ENCODE results near the gene MITD1.

Gene MITD1

GRCh38 chr2:99156891-99157290 is 24.0 kb downstream of the MITD1 start:
- no peaks in the 10 kb centered on the region for H3K9me3 ChIP-seq (ENCODE audit: control insufficient read depth in 5 of 5, low read length in 5 of 5)
- H3K27me3 ChIP-seq (ENCODE audit: control insufficient read depth in 5 of 5, insufficient read depth in 4 of 5, low read length in 5 of 5): no peaks in the 10 kb centered on the region
- H3K4me3 ChIP-seq (ENCODE audit: low read depth in 1 of 5, low read length in 5 of 5): no peak overlapping the region
- H3K4me1 ChIP-seq (ENCODE audit: control insufficient read depth in 5 of 5, insufficient read depth in 5 of 5, low read length in 5 of 5): peaks cover 3 to 28% (median 17%) of the 10 kb centered on the region in 5 donors
- H3K36me3 ChIP-seq (ENCODE audit: control insufficient read depth in 5 of 5, insufficient read depth in 5 of 5, low read length in 5 of 5): peaks cover 7 to 32% (median 17%) of the 10 kb centered on the region in 5 donors
- H3K27ac ChIP-seq (ENCODE audit: low read depth, low read length): no peak overlapping the region
- peak overlapping the region in 1 of 5 donors; percentile 19 for H3K9ac ChIP-seq (ENCODE audit: low read length in 5 of 5)

GRCh38 chr2:99154643-99155536 is 26.0 kb downstream of the MITD1 start, which contains the start of the genes LIPT1 and TSGA10:
TSS of gene LIPT1 (plus strand) at chr2:99154967. CDS start at chr2:99161958, 6,991 bp downstream.
TSS of gene TSGA10 (minus strand) at chr2:99154942. CDS start at chr2:99109439, 45,503 bp downstream.
- peak within 1 kb of the TSS; percentile 84 to 96 (median 92) for H3K9ac ChIP-seq (ENCODE audit: low read length in 5 of 5)
- no peaks in the 10 kb centered on the region for H3K9me3 ChIP-seq (ENCODE audit: control insufficient read depth in 5 of 5, low read length in 5 of 5)
- H3K36me3 ChIP-seq (ENCODE audit: control insufficient read depth in 5 of 5, insufficient read depth in 5 of 5, low read length in 5 of 5): peaks cover 7 to 23% (median 15%) of the 10 kb centered on the region in 5 donors
- H3K4me3 ChIP-seq (ENCODE audit: low read depth in 1 of 5, low read length in 5 of 5): peak within 1 kb of the TSS; percentile 84 to 99 (median 97)
- H3K27ac ChIP-seq (ENCODE audit: low read depth, low read length): peak within 1 kb of the TSS; percentile 94
- H3K4me1 ChIP-seq (ENCODE audit: control insufficient read depth in 5 of 5, insufficient read depth in 5 of 5, low read length in 5 of 5): peaks cover 3 to 28% (median 20%) of the 10 kb centered on the region in 5 donors
- H3K27me3 ChIP-seq (ENCODE audit: control insufficient read depth in 5 of 5, insufficient read depth in 4 of 5, low read length in 5 of 5): no peaks in the 10 kb centered on the region

- H3K27me3 ChIP-seq (ENCODE audit: control insufficient read depth in 5 of 5, insufficient read depth in 4 of 5, low read length in 5 of 5): no peaks in the 10 kb centered on the region
- no peaks in the 10 kb centered on the region for H3K9me3 ChIP-seq (ENCODE audit: control insufficient read depth in 5 of 5, low read length in 5 of 5)
- H3K4me1 ChIP-seq (ENCODE audit: control insufficient read depth in 5 of 5, insufficient read depth in 5 of 5, low read length in 5 of 5): peaks cover 3 to 28% (median 20%) of the 10 kb centered on the region in 5 donors
- H3K9ac ChIP-seq (ENCODE audit: low read length in 5 of 5): peak overlapping the region; percentile 79 to 96 (median 90)
- peak overlapping the region; percentile 94 for H3K27ac ChIP-seq (ENCODE audit: low read depth, low read length)
- H3K4me3 ChIP-seq (ENCODE audit: low read depth in 1 of 5, low read length in 5 of 5): peak overlapping the region; percentile 84 to 97 (median 95)
- peaks cover 7 to 18% (median 9%) of the 10 kb centered on the region in 5 donors for H3K36me3 ChIP-seq (ENCODE audit: control insufficient read depth in 5 of 5, insufficient read depth in 5 of 5, low read length in 5 of 5)
These were observed 26.8 kb downstream of the MITD1 start for GRCh38 chr2:99153921-99154604.

DNA sequence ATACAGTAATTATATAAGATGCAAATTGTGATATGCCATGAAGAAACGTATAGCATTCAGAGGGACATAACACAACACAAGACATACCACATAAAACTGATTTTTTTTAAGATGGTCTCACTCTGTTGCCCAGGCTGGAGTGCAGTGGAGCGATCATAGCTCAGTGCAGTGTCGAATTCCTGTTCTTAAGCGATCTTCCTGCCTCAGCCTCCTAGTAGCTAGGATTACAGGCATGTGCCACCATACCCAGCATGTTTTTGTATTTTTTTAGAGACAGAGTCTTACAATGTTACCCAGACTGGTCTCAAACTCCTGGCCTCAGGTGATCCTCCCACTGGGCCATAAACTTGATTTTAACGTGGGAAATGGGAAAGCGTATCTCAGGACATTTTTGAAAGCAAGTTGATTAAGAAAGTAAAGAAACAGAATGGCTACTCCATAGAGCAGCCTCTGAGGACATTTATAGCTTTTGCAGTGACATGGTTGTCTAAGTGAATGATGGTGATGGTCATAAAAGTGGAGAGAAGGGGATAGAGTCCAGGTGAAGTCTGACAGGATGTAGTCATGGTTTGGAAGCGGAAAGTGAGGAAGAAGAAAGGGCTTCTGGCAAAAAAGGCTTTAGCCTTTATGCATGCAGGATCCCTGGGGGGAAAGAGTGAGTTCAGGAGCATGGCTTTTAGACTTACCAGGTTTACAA is 28.5 kb downstream of the MITD1 start:
- H3K4me3 ChIP-seq (ENCODE audit: low read depth in 1 of 5, low read length in 5 of 5): no peak overlapping the region
- H3K4me1 ChIP-seq (ENCODE audit: control insufficient read depth in 5 of 5, insufficient read depth in 5 of 5, low read length in 5 of 5): peaks cover 3 to 28% (median 20%) of the 10 kb centered on the region in 5 donors
- no peak overlapping the region for H3K9ac ChIP-seq (ENCODE audit: low read length in 5 of 5)
- H3K9me3 ChIP-seq (ENCODE audit: control insufficient read depth in 5 of 5, low read length in 5 of 5): no peaks in the 10 kb centered on the region
- H3K36me3 ChIP-seq (ENCODE audit: control insufficient read depth in 5 of 5, insufficient read depth in 5 of 5, low read length in 5 of 5): peaks cover 3 to 8% (median 6%) of the 10 kb centered on the region in 5 donors
- peak overlapping the region; percentile 94 for H3K27ac ChIP-seq (ENCODE audit: low read depth, low read length)
- H3K27me3 ChIP-seq (ENCODE audit: control insufficient read depth in 5 of 5, insufficient read depth in 4 of 5, low read length in 5 of 5): no peaks in the 10 kb centered on the region

- H3K4me3 ChIP-seq (ENCODE audit: low read depth in 1 of 5, low read length in 5 of 5): no peak overlapping the region
- H3K36me3 ChIP-seq (ENCODE audit: control insufficient read depth in 5 of 5, insufficient read depth in 5 of 5, low read length in 5 of 5): no peaks in the 10 kb centered on the region
- peaks cover 3 to 25% (median 17%) of the 10 kb centered on the region in 5 donors for H3K4me1 ChIP-seq (ENCODE audit: control insufficient read depth in 5 of 5, insufficient read depth in 5 of 5, low read length in 5 of 5)
- H3K9me3 ChIP-seq (ENCODE audit: control insufficient read depth in 5 of 5, low read length in 5 of 5): no peaks in the 10 kb centered on the region
- H3K27me3 ChIP-seq (ENCODE audit: control insufficient read depth in 5 of 5, insufficient read depth in 4 of 5, low read length in 5 of 5): no peaks in the 10 kb centered on the region
- peak overlapping the region; percentile 67 for H3K27ac ChIP-seq (ENCODE audit: low read depth, low read length)
- no peak overlapping the region for H3K9ac ChIP-seq (ENCODE audit: low read length in 5 of 5)
These were observed 30.2 kb downstream of the MITD1 start for GRCh38 chr2:99150706-99151105.

- Histone ChIP-seq H3K27ac (ENCODE audit: low read depth, low read length) (peak within 1 kb of the TSS; percentile 70), H3K36me3 (ENCODE audit: control insufficient read depth in 5 of 5, insufficient read depth in 5 of 5, low read length in 5 of 5) (no peaks in the 10 kb centered on the region), H3K4me1 (ENCODE audit: control insufficient read depth in 5 of 5, insufficient read depth in 5 of 5, low read length in 5 of 5) (peaks cover 3 to 21% (median 17%) of the 10 kb centered on the region in 5 donors), H3K9me3 (ENCODE audit: control insufficient read depth in 5 of 5, low read length in 5 of 5) (no peaks in the 10 kb centered on the region), H3K4me3 (ENCODE audit: low read depth in 1 of 5, low read length in 5 of 5) (peak within 1 kb of the TSS; percentile 77 to 99 (median 91)), H3K9ac (ENCODE audit: low read length in 5 of 5) (peak within 1 kb of the TSS; percentile 39 to 87 (median 79)), H3K27me3 (ENCODE audit: control insufficient read depth in 5 of 5, insufficient read depth in 4 of 5, low read length in 5 of 5) (no peaks in the 10 kb centered on the region)
These were observed 39.4 kb downstream of the MITD1 start, which contains the start of gene C2orf15 for GRCh38 chr2:99141110-99142108. TSS of gene C2orf15 (plus strand) at chr2:99141707. CDS start at chr2:99150559, 8,852 bp downstream.

DNA sequence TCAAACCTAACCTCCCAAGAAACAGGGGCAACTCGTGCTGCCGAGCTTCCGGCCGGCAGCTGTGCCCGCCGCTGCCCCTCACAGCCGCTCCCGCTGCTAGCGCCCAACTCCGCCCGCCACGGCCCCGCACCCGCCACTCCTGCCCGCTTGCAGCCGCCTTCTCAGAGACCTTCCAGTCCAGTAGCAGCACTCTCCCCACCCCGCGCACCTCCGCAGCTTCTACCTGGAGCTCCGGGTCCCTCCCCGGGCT is 40.1 kb downstream of the MITD1 start:
- Histone ChIP-seq H3K9me3 (ENCODE audit: control insufficient read depth in 5 of 5, low read length in 5 of 5) (no peaks in the 10 kb centered on the region), H3K4me1 (ENCODE audit: control insufficient read depth in 5 of 5, insufficient read depth in 5 of 5, low read length in 5 of 5) (peaks cover 3 to 21% (median 17%) of the 10 kb centered on the region in 5 donors), H3K27me3 (ENCODE audit: control insufficient read depth in 5 of 5, insufficient read depth in 4 of 5, low read length in 5 of 5) (no peaks in the 10 kb centered on the region), H3K4me3 (ENCODE audit: low read depth in 1 of 5, low read length in 5 of 5) (peak overlapping the region; percentile 77 to 99 (median 91)), H3K9ac (ENCODE audit: low read length in 5 of 5) (peak overlapping the region in 4 of 5 donors; percentile 75 to 87 (median 80)), H3K36me3 (ENCODE audit: control insufficient read depth in 5 of 5, insufficient read depth in 5 of 5, low read length in 5 of 5) (no peaks in the 10 kb centered on the region), H3K27ac (ENCODE audit: low read depth, low read length) (peak overlapping the region; percentile 70)

DNA sequence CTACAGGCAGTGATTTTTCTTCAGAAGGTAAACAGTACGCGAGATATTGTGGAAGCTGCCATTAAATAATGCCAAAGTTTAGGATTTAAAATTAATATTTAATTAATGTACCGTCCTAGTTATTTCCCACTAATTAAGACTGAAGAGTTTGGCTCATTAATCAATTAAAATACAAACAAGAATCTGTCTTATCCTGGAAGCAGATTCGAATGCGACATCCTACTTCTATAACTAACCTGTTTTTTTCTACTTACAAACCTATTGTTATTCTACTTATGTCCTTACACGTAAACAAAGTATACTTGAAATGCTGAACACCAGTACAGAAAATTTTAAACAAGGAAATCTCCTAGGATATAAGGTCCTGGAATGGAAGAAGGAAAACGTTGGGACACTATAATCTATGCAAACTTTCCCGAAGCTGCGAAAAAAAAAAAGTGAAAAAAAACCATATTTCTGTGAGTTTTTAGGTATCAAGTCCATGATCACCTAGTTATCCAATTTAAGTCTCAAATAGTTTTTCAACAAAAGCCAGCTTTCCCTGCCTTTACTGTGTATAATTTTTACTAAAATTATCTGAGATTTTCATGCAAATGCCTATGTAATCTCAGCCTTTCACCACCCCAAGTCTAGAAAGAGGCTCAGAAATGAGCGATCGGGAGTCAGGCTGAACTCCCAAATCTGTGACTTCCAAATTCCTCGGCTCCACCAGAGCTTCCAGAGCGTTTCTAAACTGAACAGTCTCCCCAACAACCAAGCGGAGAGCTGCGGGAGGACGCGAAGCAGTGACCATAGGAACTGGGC is 40.6 kb downstream of the MITD1 start:
- no peaks in the 10 kb centered on the region for H3K27me3 ChIP-seq (ENCODE audit: control insufficient read depth in 5 of 5, insufficient read depth in 4 of 5, low read length in 5 of 5)
- peak overlapping the region; percentile 70 for H3K27ac ChIP-seq (ENCODE audit: low read depth, low read length)
- H3K9ac ChIP-seq (ENCODE audit: low read length in 5 of 5): peak overlapping the region; percentile 39 to 87 (median 79)
- peak overlapping the region; percentile 77 to 99 (median 91) for H3K4me3 ChIP-seq (ENCODE audit: low read depth in 1 of 5, low read length in 5 of 5)
- H3K4me1 ChIP-seq (ENCODE audit: control insufficient read depth in 5 of 5, insufficient read depth in 5 of 5, low read length in 5 of 5): peaks cover 3 to 21% (median 15%) of the 10 kb centered on the region in 5 donors
- H3K9me3 ChIP-seq (ENCODE audit: control insufficient read depth in 5 of 5, low read length in 5 of 5): no peaks in the 10 kb centered on the region
- no peaks in the 10 kb centered on the region for H3K36me3 ChIP-seq (ENCODE audit: control insufficient read depth in 5 of 5, insufficient read depth in 5 of 5, low read length in 5 of 5)
